HepG2 (cell line): ENCODE measurements around the gene CEBPG. TPM values are rescaled to one million over a fixed set of nuclear protein-coding genes. Genes with fewer than 3 reads are reported as not detected.

Experiments used
- ATAC-seq: fragments of 200-7000 bp; cut with Tn5 transposase; 3 replicates; pipeline ENCODE4 v1.9.1; 2020; ENCODE audit warnings: mild to moderate bottlenecking, moderate library complexity
- BruUV-seq: library from RNA; stranded (reverse); fragments of 400-500 nt; replicated peaks from 2 replicates; lab custom pipeline; 2021; lab: Mats Ljungman, UMichigan
- CTCF ChIA-PET: fragments of 300-600 bp; formaldehyde crosslinking; extraction: SDS; loops from one replicate; lab custom pipeline; 2021; ENCODE audit warnings: low total read pairs, inconsistent platforms, low intra/inter-chr PET ratio; lab: Yijun Ruan, JAX
- POLR2A ChIA-PET: fragments of 350-600 bp; sonication (Branson Sonifier 250); formaldehyde crosslinking; loops from one replicate; lab custom pipeline; 2020; ENCODE audit warnings: antibody characterized with exemption, inconsistent platforms; lab: Yijun Ruan, JAX
- DNase-seq: peaks from one replicate; pipeline ENCODE4 v3.0.0-alpha.2; 2015; ENCODE audit warnings: low spot score
- FAIRE-seq: peaks from 3 replicates; lab custom pipeline; 2011; peaks lifted over from hg19 to GRCh38; lab: Jason Lieb, UNC
- H2AFZ ChIP-seq: one replicate; pipeline ENCODE4 v1.6.1; 2011; ENCODE audit warnings: low read length, inconsistent platforms
- H3K27ac ChIP-seq: fragments of 300-600 bp; 3 replicates; pipeline ENCODE4 v1.8.0; 2011; ENCODE audit warnings: mixed run types, mild to moderate bottlenecking, mixed read lengths, low read length, inconsistent platforms; ENCODE audit not compliant: insufficient read depth; ENCODE audit errors: extremely low read length
- H3K27me3 ChIP-seq, 2 experiments: fragments of 200-600 bp in 1 of 2; 2 replicates in 1 of 2; 3 replicates in 1 of 2; pipeline versions ENCODE4 v1.6.0 to v1.8.0; 2011; ENCODE audit warnings: low read length in 2 of 2, mild to moderate bottlenecking in 2 of 2, moderate library complexity in 2 of 2, inconsistent platforms in 1 of 2; ENCODE audit not compliant: insufficient read depth in 2 of 2, control insufficient read depth in 1 of 2
- H3K36me3 ChIP-seq, 2 experiments: fragments of 200-600 bp in 1 of 2; replicated peaks in 1 of 2; 2 replicates in 1 of 2; 3 replicates in 1 of 2; pipeline versions ENCODE4 v1.5.1 to v1.8.0; 2011; ENCODE audit warnings: low read length in 2 of 2, inconsistent platforms in 1 of 2; ENCODE audit not compliant: insufficient read depth in 2 of 2, control insufficient read depth in 1 of 2
- H3K4me1 ChIP-seq: 2 replicates; pipeline ENCODE4 v1.5.1; 2012; ENCODE audit warnings: low read length, inconsistent platforms; ENCODE audit not compliant: insufficient read depth
- H3K4me2 ChIP-seq: 2 replicates; pipeline ENCODE4 v1.6.0; 2011; ENCODE audit warnings: low read depth, low read length, inconsistent platforms
- H3K4me3 ChIP-seq, 3 experiments: fragments of 200-600 bp in 1 of 3; sonication (generic), shearing (Covaris generic) in 1 of 3; replicated peaks in 1 of 3; 2 replicates each; pipeline ENCODE4 v1.5.1; 2011 to 2016; ENCODE audit warnings: low read length in 3 of 3, inconsistent platforms in 2 of 3, low read depth in 2 of 3, mild to moderate bottlenecking in 2 of 3, control low read depth in 1 of 3, mixed read lengths in 1 of 3; ENCODE audit not compliant: insufficient read depth in 1 of 3
- H3K79me2 ChIP-seq: one replicate; pipeline ENCODE4 v1.6.1; 2011; ENCODE audit warnings: low read length, inconsistent platforms; ENCODE audit not compliant: insufficient read depth
- H3K9ac ChIP-seq: 2 replicates; pipeline ENCODE4 v1.6.0; 2011; ENCODE audit warnings: mild to moderate bottlenecking, low read depth, low read length, inconsistent platforms; ENCODE audit not compliant: insufficient read depth
- H3K9me3 ChIP-seq: 2 replicates; pipeline ENCODE4 v1.5.1; 2012; ENCODE audit warnings: mild to moderate bottlenecking, low read length
- H4K20me1 ChIP-seq: 2 replicates; pipeline ENCODE4 v1.6.0; 2011; ENCODE audit warnings: inconsistent platforms, mild to moderate bottlenecking, low read length, moderate library complexity; ENCODE audit not compliant: insufficient read depth
- GFI1 ChIP-seq: sonication (generic); formaldehyde crosslinking; IDR thresholded peaks from 2 replicates; pipeline ENCODE4 v1.5.0; 2020; ENCODE audit warnings: missing genetic modification reagents, mild to moderate bottlenecking, borderline replicate concordance
- GLI4 ChIP-seq: sonication (generic); formaldehyde crosslinking; IDR thresholded peaks from 2 replicates; pipeline ENCODE4 v1.5.1; 2020; ENCODE audit warnings: missing genetic modification reagents, mild to moderate bottlenecking, moderate library complexity, borderline replicate concordance
- HNF4A ChIP-seq: sonication (generic); formaldehyde crosslinking; IDR thresholded peaks from 2 replicates; pipeline ENCODE4 v1.4.0; 2020; ENCODE audit warnings: missing genetic modification reagents
- HNF4G ChIP-seq, 2 experiments: sonication (generic) in 1 of 2; formaldehyde crosslinking in 1 of 2; IDR thresholded peaks; 2 replicates each; pipeline versions ENCODE4 v1.4.0 to v1.6.1; 2011 to 2020; ENCODE audit warnings: borderline replicate concordance in 2 of 2, low read depth in 2 of 2, mild to moderate bottlenecking in 2 of 2, low read length in 1 of 2, missing genetic modification reagents in 1 of 2, moderate library complexity in 1 of 2
- KLF16 ChIP-seq, 2 experiments: sonication (generic) in 1 of 2; formaldehyde crosslinking in 1 of 2; IDR thresholded peaks; 2 replicates each; pipeline versions ENCODE4 v1.6.1 to v1.8.0; 2016 to 2023; ENCODE audit warnings: missing genetic modification reagents in 2 of 2, missing compliant biosample characterization in 1 of 2
- NFIC ChIP-seq: IDR thresholded peaks from 2 replicates; pipeline ENCODE4 v1.6.1; 2012; ENCODE audit warnings: mild to moderate bottlenecking, low read length, inconsistent platforms
- PAXIP1 ChIP-seq: sonication (generic); formaldehyde crosslinking; conservative IDR thresholded peaks from 2 replicates; pipeline ENCODE4 v1.4.0; 2020; ENCODE audit warnings: mild to moderate bottlenecking, missing genetic modification reagents, moderate library complexity
- PCBP2 ChIP-seq: fragments of 200-400 bp; formaldehyde crosslinking; optimal IDR thresholded peaks from 2 replicates; pipeline ENCODE3; 2018; ENCODE audit warnings: low read length, low read depth; ENCODE audit not compliant: poor library complexity, severe bottlenecking
- SP5 ChIP-seq: IDR thresholded peaks from 2 replicates; pipeline ENCODE4 v1.6.1; 2016; ENCODE audit warnings: low read depth, borderline replicate concordance
- ZBTB2 ChIP-seq: sonication (generic); formaldehyde crosslinking; IDR thresholded peaks from 2 replicates; pipeline ENCODE4 v1.8.0; 2022; ENCODE audit warnings: low read depth, missing genetic modification reagents
- ZNF121 ChIP-seq: sonication (generic); formaldehyde crosslinking; IDR thresholded peaks from 2 replicates; pipeline ENCODE4 v1.5.0; 2020; ENCODE audit warnings: mild to moderate bottlenecking, missing genetic modification reagents
- ZNF382 ChIP-seq: sonication (generic); formaldehyde crosslinking; IDR thresholded peaks from 2 replicates; pipeline ENCODE4 v1.5.0; 2020; ENCODE audit warnings: missing genetic modification reagents, mild to moderate bottlenecking, borderline replicate concordance
- ZNF660 ChIP-seq: sonication (generic); formaldehyde crosslinking; IDR thresholded peaks from 2 replicates; pipeline ENCODE4 v1.5.1; 2020; ENCODE audit warnings: mild to moderate bottlenecking, low read depth, missing genetic modification reagents, borderline replicate concordance
- WGBS: methylation state at CpG from one replicate; pipeline ENCODE4 v1.1.6; 2017; ENCODE audit warnings: low lambda C conversion rate; 5-methylcytosine and 5-hydroxymethylcytosine counted together
- in situ Hi-C: cut with HindIII; loops from 2 replicates; pipeline ENCODE4 v1.10.0; 2017; ENCODE audit warnings: low pct_unique_long_range_greater_than_20kb; ENCODE audit not compliant: extremely low pct_ligation_motif_present
- intact Hi-C: fragments of 100-400 bp; cut with micrococcal nuclease; formaldehyde crosslinking; loops from one replicate; pipeline ENCODE4 v1.10.0; 2022; ENCODE audit not compliant: unreplicated experiment
- polyA plus RNA-seq, 8 experiments: library from polyadenylated mRNA; depleted of rRNA in 3 of 8; stranded (reverse) in 7 of 8; unstranded in 1 of 8; fragments of >200 nt; fragmentation: Illumina TruSeq in 4 of 8; extraction: Trizol in 4 of 8; gene quantifications; 2 replicates each; pipeline versions ENCODE4 v1.2.1 to v1.2.3, GENCODE V29; 2011 to 2016; ENCODE audit warnings: low read depth in 4 of 8, missing spikeins in 1 of 8, mixed read lengths in 1 of 8; ENCODE audit not compliant: insufficient read depth in 1 of 8
- total RNA-seq, 5 experiments: library from RNA; depleted of rRNA; stranded (reverse); fragments of >200 nt; fragmentation: Illumina TruSeq; extraction: Trizol; gene quantifications; 2 replicates each; pipeline ENCODE4 v1.2.3, GENCODE V29; 2016; ENCODE audit warnings: low read depth in 1 of 5
- TF ChIP-seq, protein P1 (sequence below): sonication (generic); formaldehyde crosslinking; IDR thresholded peaks from 2 replicates; pipeline ENCODE4 v1.4.0; 2020; ENCODE audit warnings: low read depth, mild to moderate bottlenecking, missing genetic modification reagents
- TF ChIP-seq, protein P2 (sequence below): sonication (generic); formaldehyde crosslinking; IDR thresholded peaks from 2 replicates; pipeline ENCODE4 v1.4.0; 2020; ENCODE audit warnings: missing genetic modification reagents

The CEBPG gene
- total and polyA plus RNA-seq, 2 of the 13 experiments (the other 11 are each of a cell fraction or from before 2014, with no cell fraction given): 25.7 to 34.3 TPM

DNA sequence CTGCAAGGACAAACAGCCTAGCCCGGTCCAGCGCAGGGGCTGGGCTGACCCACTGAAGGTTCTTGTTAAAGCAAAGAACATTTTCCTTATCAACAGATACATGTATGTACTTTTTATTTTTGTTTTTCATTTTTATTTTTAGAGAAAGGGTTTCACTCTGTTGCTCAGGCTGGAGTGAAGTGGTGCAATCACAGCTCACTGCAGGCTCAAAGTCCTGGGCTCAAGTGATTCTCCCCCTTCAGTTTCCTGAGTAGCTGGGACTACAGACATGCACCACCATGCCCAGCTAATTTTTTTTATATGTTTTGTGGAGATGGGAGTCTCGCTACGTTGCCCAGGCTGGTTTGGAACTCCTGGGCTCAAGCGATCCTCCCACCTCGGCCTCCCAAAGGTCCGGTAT lies 47.9 kb downstream of the CEBPG start:
- Histone ChIP-seq H3K79me2 (no peaks in the 10 kb centered on the region), H2AFZ (no peak overlapping the region), H3K9ac (no peak overlapping the region), H3K36me3 (no peaks in the 10 kb centered on the region), H3K27ac (peak overlapping the region; percentile 1), H3K27me3 (no peaks in the 10 kb centered on the region), H3K4me2 (no peak overlapping the region), H3K4me3 (no peak overlapping the region), H4K20me1 (no peaks in the 10 kb centered on the region), H3K9me3 (no peaks in the 10 kb centered on the region), H3K4me1 (peaks cover 16% of the 10 kb centered on the region)
- ATAC-seq (peak; percentile 74; the same call in 2 of the 3 replicates), FAIRE-seq (peak; percentile 62), DNase-seq (no peak)
- ChIA-PET CTCF (no interaction called here), POLR2A (interaction anchor here (1.1 kb wide), 1 partner anchor 119 kb away, joined by 3 read pairs; the partner anchor contains the start of gene CEBPA)
- 82% methylated on average over 7 of the region's 7 CpGs for WGBS
- intact Hi-C loops (no loop called here), in situ Hi-C loops (no loop called here)
- BruUV-seq: no TSS peak
- no peak for TF ChIP-seq ZNF660
- no peak for TF ChIP-seq NFIC
- no peak for TF ChIP-seq KLF16 (CRISPR knock-in tag; IDR thresholded peaks at IDR 0.05)
- TF ChIP-seq ZBTB2 (CRISPR knock-in tag): no peak
- peak; percentile 52; the same call in 1 of the 2 replicates for TF ChIP-seq GFI1
- TF ChIP-seq HNF4A: peak; percentile 72
- no peak for TF ChIP-seq PAXIP1 (CRISPR knock-in tag)
- no peak for TF ChIP-seq PCBP2
- TF ChIP-seq, protein P1, sequence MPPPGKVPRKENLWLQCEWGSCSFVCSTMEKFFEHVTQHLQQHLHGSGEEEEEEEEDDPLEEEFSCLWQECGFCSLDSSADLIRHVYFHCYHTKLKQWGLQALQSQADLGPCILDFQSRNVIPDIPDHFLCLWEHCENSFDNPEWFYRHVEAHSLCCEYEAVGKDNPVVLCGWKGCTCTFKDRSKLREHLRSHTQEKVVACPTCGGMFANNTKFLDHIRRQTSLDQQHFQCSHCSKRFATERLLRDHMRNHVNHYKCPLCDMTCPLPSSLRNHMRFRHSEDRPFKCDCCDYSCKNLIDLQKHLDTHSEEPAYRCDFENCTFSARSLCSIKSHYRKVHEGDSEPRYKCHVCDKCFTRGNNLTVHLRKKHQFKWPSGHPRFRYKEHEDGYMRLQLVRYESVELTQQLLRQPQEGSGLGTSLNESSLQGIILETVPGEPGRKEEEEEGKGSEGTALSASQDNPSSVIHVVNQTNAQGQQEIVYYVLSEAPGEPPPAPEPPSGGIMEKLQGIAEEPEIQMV (CRISPR knock-in tag): no peak
- TF ChIP-seq SP5 (CRISPR knock-in tag): no peak
- TF ChIP-seq ZNF121 (CRISPR knock-in tag): 0 out of 2 replicates have a peak, but pooled peaks have one; percentile 15
- TF ChIP-seq ZNF382: no peak
- TF ChIP-seq, protein P2, sequence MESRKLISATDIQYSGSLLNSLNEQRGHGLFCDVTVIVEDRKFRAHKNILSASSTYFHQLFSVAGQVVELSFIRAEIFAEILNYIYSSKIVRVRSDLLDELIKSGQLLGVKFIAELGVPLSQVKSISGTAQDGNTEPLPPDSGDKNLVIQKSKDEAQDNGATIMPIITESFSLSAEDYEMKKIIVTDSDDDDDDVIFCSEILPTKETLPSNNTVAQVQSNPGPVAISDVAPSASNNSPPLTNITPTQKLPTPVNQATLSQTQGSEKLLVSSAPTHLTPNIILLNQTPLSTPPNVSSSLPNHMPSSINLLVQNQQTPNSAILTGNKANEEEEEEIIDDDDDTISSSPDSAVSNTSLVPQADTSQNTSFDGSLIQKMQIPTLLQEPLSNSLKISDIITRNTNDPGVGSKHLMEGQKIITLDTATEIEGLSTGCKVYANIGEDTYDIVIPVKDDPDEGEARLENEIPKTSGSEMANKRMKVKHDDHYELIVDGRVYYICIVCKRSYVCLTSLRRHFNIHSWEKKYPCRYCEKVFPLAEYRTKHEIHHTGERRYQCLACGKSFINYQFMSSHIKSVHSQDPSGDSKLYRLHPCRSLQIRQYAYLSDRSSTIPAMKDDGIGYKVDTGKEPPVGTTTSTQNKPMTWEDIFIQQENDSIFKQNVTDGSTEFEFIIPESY (CRISPR knock-in tag): no peak
- 0 out of 2 replicates have a peak, but pooled peaks have one; percentile 28 for TF ChIP-seq HNF4G (IDR thresholded peaks at IDR 0.05; ENCODE audit: borderline replicate concordance, low read depth, low read length)
- TF ChIP-seq HNF4G (CRISPR knock-in tag; IDR thresholded peaks at IDR 0.05; ENCODE audit: borderline replicate concordance, low read depth): no peak
- TF ChIP-seq GLI4: no peak
